Measurements from ENCODE around the gene SMARCD2. TPM values are rescaled to one million over a fixed set of nuclear protein-coding genes. Genes with fewer than 3 reads are reported as not detected.

SMARCD2 gene
- total and polyA plus RNA-seq, 2 of the 13 experiments (the other 11 are each of a cell fraction or from before 2014, with no cell fraction given) = 122 to 150 TPM

DNA sequence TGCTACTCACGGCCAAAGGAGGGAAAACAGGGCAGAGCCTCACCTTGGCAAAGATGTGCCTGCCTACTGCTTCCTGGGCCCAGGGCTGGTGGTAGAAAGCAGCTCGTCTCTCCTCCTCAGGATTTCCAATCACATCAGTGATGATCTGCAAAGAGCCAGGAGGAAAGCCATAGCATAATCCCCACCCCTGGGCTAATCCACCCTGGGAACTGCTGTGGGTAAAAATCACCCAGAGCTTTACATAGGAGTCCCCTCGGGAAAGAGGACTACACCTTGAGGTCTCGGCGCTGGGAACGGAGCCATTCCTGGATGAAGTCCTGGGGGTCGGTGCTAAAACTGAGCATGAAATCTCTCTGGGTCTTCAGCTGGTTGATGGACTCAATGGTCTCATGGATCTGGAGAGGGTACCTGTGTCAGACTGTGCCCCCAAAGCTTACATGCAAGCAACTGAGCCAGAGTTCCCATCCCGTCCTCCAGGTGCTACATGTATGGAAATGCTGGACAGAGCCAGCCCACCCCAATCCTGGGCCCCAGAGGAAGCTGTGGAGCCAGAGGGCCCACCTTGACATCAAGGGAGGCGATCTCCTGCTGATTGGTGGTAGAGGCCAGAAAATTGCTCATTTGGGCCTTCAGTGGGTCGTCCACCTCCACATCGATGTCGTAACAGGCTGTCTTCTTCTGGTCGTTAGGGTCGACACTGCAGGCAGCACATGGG is 9.3 kb downstream of the SMARCD2 start (continued):
- TF ChIP-seq ZNF772 (CRISPR knock-in tag; IDR thresholded peaks at IDR 0.05) (0 out of 2 replicates have a peak, but pooled peaks have one; percentile 15), STAT5B (CRISPR knock-in tag; IDR thresholded peaks at IDR 0.05) (no peak), POLR2A (IDR thresholded peaks at IDR 0.05; ENCODE audit: insufficient read depth in 1 of 2, low read depth in 2 of 2, low read length in 2 of 2) (0 out of 4 replicates have a peak, but pooled peaks of 1 of the 2 experiments have one; percentile 14), FOXO4 (CRISPR knock-in tag; conservative IDR thresholded peaks at IDR 0.05) (0 out of 2 replicates have a peak, but pooled peaks have one; percentile 11)

GRCh38 chr17:63832455-63832854 is 10.0 kb downstream of the SMARCD2 start:
- H3K27ac ChIP-seq (ENCODE audit: extremely low read length, insufficient read depth, low read length) = no peak overlapping the region
- 0 out of 2 replicates have a peak, but pooled peaks have one; percentile 34 for TF ChIP-seq POLR2G (IDR thresholded peaks at IDR 0.05; ENCODE audit: low read depth, low read length)
- 0 out of 2 replicates have a peak, but pooled peaks have one; percentile 13 for TF ChIP-seq NFIB (CRISPR knock-in tag; IDR thresholded peaks at IDR 0.05; ENCODE audit: borderline replicate concordance)
- peak; percentile 34; the same call in 1 of the 2 replicates for TF ChIP-seq ZNF331 (CRISPR knock-in tag; IDR thresholded peaks at IDR 0.05)
- TF ChIP-seq ZNF335 (CRISPR knock-in tag; IDR thresholded peaks at IDR 0.05) = no peak
- TF ChIP-seq ZBTB20 (CRISPR knock-in tag; IDR thresholded peaks at IDR 0.05; ENCODE audit: borderline replicate concordance, low read depth) = no peak
- TF ChIP-seq MXD3 (CRISPR knock-in tag; IDR thresholded peaks at IDR 0.05) = no peak
- H3K9ac ChIP-seq (ENCODE audit: insufficient read depth, low read depth, low read length) = no peak overlapping the region
- no peak overlapping the region for H3K4me3 ChIP-seq (replicated peaks in 1 of 3; ENCODE audit: insufficient read depth in 1 of 3, low read depth in 2 of 3, low read length in 3 of 3)
- ATAC-seq = peak; percentile 10; the same call in 2 of the 3 replicates
- 94% methylated on average over 2 of the region's 2 CpGs for WGBS (ENCODE audit: low lambda C conversion rate)
- no peak for DNase-seq (ENCODE audit: low spot score)
- H2AFZ ChIP-seq (ENCODE audit: low read length) = no peak overlapping the region
- intact Hi-C loops (cut with micrococcal nuclease; ENCODE audit: unreplicated experiment) (no loop called here), in situ Hi-C loops (cut with HindIII; ENCODE audit: extremely low pct_ligation_motif_present, low pct_unique_long_range_greater_than_20kb) (no loop called here)
- H3K4me2 ChIP-seq (ENCODE audit: low read depth, low read length) = no peak overlapping the region
- peaks cover 28% of the 10 kb centered on the region for H3K79me2 ChIP-seq (ENCODE audit: insufficient read depth, low read length)
- ChIA-PET POLR2A (interaction anchor here (1.1 to 5.2 kb wide), 3 partner anchors 9 to 211 kb away, joined by 4 to 30 read pairs (median 13); partner anchors contain the start of genes CCDC47, DDX42 and MAP3K3), CTCF (ENCODE audit: low intra/inter-chr PET ratio, low total read pairs) (no interaction called here)
- FAIRE-seq = no peak
- no peaks in the 10 kb centered on the region for H3K9me3 ChIP-seq (ENCODE audit: low read length)
- peaks cover 19% of the 10 kb centered on the region for H3K4me1 ChIP-seq (ENCODE audit: insufficient read depth, low read length)
- H3K36me3 ChIP-seq (replicated peaks in 1 of 2; ENCODE audit: control insufficient read depth in 1 of 2, insufficient read depth in 2 of 2, low read length in 2 of 2) = peaks cover 60 to 82% of the 10 kb centered on the region in 2 experiments
- 0 out of 2 replicates have a peak, but pooled peaks cover 2% of the 10 kb centered on the region for H4K20me1 ChIP-seq (ENCODE audit: insufficient read depth, low read length)
- no peaks in the 10 kb centered on the region; a peak in 1 of 5 replicates for H3K27me3 ChIP-seq (ENCODE audit: control insufficient read depth in 1 of 2, insufficient read depth in 2 of 2, low read length in 2 of 2)
- BruUV-seq (replicated peaks) = TSS peak; percentile 26
